DOHH2 (cell line): ENCODE measurements around the gene PRMT3.

Experiments
- EZH2phosphoT487 ChIP-seq: fragments of 200-600 bp; sonication (generic); IDR thresholded peaks from 2 replicates; pipeline ENCODE4 v1.6.1; 2017; ENCODE audit warnings: borderline replicate concordance, mild to moderate bottlenecking, antibody characterized with exemption, low read length, moderate library complexity, mixed read lengths
- TF ChIP-seq, protein P1 (sequence below): fragments of 200-600 bp; sonication (generic); IDR thresholded peaks from one replicate; pipeline ENCODE4 v1.5.1; 2014; ENCODE audit warnings: antibody characterized with exemption, mild to moderate bottlenecking, low read depth, low read length; ENCODE audit not compliant: poor library complexity, severe bottlenecking

DNA sequence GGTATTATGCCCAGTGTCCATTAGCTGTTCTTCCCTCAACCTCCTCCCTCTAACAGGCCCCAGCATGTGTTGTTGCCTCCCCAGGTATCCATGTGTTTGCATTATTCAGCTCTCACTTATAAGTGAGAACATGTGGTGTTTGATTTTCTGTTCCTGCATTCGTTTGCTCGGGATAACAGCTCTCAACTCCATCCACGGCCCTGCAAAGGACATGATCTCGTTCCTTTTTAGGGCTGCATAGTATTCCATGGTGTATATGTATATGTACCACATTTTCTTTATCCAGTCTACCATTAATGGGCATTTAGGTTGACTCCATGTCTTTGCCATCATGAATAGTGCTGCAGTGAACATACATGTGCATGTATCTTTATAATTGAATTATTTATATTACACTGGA, 82.8 kb downstream of the PRMT3 start:
- TF ChIP-seq, protein P1, sequence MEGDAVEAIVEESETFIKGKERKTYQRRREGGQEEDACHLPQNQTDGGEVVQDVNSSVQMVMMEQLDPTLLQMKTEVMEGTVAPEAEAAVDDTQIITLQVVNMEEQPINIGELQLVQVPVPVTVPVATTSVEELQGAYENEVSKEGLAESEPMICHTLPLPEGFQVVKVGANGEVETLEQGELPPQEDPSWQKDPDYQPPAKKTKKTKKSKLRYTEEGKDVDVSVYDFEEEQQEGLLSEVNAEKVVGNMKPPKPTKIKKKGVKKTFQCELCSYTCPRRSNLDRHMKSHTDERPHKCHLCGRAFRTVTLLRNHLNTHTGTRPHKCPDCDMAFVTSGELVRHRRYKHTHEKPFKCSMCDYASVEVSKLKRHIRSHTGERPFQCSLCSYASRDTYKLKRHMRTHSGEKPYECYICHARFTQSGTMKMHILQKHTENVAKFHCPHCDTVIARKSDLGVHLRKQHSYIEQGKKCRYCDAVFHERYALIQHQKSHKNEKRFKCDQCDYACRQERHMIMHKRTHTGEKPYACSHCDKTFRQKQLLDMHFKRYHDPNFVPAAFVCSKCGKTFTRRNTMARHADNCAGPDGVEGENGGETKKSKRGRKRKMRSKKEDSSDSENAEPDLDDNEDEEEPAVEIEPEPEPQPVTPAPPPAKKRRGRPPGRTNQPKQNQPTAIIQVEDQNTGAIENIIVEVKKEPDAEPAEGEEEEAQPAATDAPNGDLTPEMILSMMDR: no peak
- no peak for TF ChIP-seq EZH2phosphoT487
